Nucleus accumbens (tissue), 56 donors: Measurements from ENCODE around the gene ZFYVE9.
"Not testable (repeated sequence)": the region's sequence is repeated elsewhere in the genome, so short reads cannot be mapped to it uniquely, and the experiment has no call there.

Source experiments
- DNase-seq, 56 donors: peaks; one replicate each; lab custom pipeline; 2025; lab: John Stamatoyannopoulos, UW

The ZFYVE9 gene

GRCh38 chr1:52141513-52142219 lies at the start of gene ZFYVE9:
Gene ZFYVE9 (plus strand): TSS chr1:52142089. CDS start chr1:52233207, 91,118 bp downstream.
- peak in 51 of 56 donors; percentile 9 to 82 (median 57) for DNase-seq

- not testable (repeated sequence) for DNase-seq
Observed at GRCh38 chr1:52094300-52094699, 47.6 kb upstream of the ZFYVE9 start.

- no peak for DNase-seq
Observed at GRCh38 chr1:52096216-52096615, 45.7 kb upstream of the ZFYVE9 start.

GRCh38 chr1:52098139-52098871 lies 43.6 kb upstream of the ZFYVE9 start:
- DNase-seq = no peak

- no peak for DNase-seq
Observed at GRCh38 chr1:52102336-52103013, 39.4 kb upstream of the ZFYVE9 start.

GRCh38 chr1:52111492-52111891 lies 30.4 kb upstream of the ZFYVE9 start:
- DNase-seq = no peak

GRCh38 chr1:52112489-52112888 lies 29.4 kb upstream of the ZFYVE9 start:
- DNase-seq = no peak

- DNase-seq = no peak
Observed at GRCh38 chr1:52119301-52120079, 22.4 kb upstream of the ZFYVE9 start.

- no peak for DNase-seq
Observed at GRCh38 chr1:52122384-52122783, 19.5 kb upstream of the ZFYVE9 start.

- DNase-seq = no peak
Observed at GRCh38 chr1:52123622-52124021, 18.3 kb upstream of the ZFYVE9 start.

GRCh38 chr1:52125736-52126359 lies 16.0 kb upstream of the ZFYVE9 start:
- no peak for DNase-seq

GRCh38 chr1:52127181-52128180 lies 14.4 kb upstream of the ZFYVE9 start:
- peak in 13 of 56 donors; percentile 0 to 50 (median 4) for DNase-seq

GRCh38 chr1:52139817-52140540 lies 1.9 kb upstream of the ZFYVE9 start:
- no peak for DNase-seq

GRCh38 chr1:52140633-52141512 lies 1.0 kb upstream of the ZFYVE9 start:
- DNase-seq = no peak

- DNase-seq = peak in 42 of 56 donors; percentile 1 to 76 (median 39)
Observed at GRCh38 chr1:52142220-52143183, 613 bp downstream of the ZFYVE9 start.

GRCh38 chr1:52145137-52145536 lies 3.2 kb downstream of the ZFYVE9 start:
- DNase-seq = no peak
